HFF-Myc (cell line): ENCODE measurements around the gene CYP39A1.
A peak's percentile ranks its signal among the peaks of the same experiment; 100 is the strongest.

ENCODE experiments used
- DNase-seq: peaks from one replicate; pipeline ENCODE4 v3.0.0-alpha.2; 2011; ENCODE audit warnings: low read depth; ENCODE audit errors: extremely low read depth
- H3K4me3 ChIP-seq: replicated peaks from 2 replicates; pipeline ENCODE4 v1.5.1; 2011; ENCODE audit warnings: low read depth, mild to moderate bottlenecking, control low read depth, low read length
- CTCF ChIP-seq: IDR thresholded peaks from 2 replicates; pipeline ENCODE4 v1.5.1; 2012; ENCODE audit warnings: mild to moderate bottlenecking, low read depth, low read length, control low read depth; ENCODE audit errors: missing control alignments

The CYP39A1 gene, protein sequence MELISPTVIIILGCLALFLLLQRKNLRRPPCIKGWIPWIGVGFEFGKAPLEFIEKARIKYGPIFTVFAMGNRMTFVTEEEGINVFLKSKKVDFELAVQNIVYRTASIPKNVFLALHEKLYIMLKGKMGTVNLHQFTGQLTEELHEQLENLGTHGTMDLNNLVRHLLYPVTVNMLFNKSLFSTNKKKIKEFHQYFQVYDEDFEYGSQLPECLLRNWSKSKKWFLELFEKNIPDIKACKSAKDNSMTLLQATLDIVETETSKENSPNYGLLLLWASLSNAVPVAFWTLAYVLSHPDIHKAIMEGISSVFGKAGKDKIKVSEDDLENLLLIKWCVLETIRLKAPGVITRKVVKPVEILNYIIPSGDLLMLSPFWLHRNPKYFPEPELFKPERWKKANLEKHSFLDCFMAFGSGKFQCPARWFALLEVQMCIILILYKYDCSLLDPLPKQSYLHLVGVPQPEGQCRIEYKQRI

DNA sequence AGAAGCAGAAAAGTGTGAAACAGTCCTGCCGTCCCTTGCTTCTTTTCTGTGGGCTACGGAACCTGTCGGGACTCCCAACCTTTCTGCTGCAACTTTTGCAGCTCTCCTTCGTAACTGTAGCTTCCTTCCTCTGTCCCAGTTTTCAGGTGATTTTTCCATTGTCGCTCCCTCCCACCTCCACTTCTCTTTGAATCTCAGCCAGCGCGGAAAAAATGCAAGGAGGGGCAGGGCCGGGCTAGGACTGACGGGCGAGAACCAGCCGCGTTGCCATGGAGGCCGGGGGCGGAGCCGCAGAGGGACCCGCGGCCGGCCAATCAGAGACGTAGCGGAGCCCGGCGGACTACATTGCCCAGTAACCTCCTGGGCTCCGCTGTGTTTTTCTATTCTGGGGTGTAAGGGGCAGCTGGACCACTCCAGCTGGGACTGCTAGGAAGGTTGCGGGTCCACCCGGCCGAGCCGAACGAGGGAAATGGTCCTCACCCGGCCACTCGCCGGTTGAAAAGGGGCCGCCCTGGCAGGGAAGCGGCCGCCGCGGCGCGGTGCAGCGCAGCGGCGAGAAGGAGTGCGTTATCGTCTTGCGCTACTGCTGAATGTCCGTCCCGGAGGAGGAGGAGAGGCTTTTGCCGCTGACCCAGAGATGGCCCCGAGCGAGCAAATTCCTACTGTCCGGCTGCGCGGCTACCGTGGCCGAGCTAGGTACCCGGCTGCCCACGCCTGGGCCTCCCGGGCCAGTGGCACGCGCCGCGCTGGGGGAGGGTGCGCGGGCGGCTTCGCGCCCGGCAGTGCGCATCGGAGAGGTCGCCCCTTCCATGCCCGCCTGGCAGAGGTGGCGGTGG, at the start of gene CYP39A1, which contains the start of gene SLC25A27:
CYP39A1 (minus strand) TSS at position 216 of the 836 bp plus-strand sequence. CDS start 236 bp downstream, outside the sequence.
SLC25A27 (plus strand) TSS at position 373 of the 836 bp plus-strand sequence; CDS start at position 591, 218 bp downstream.
- TF ChIP-seq CTCF, result no peak
- peak within 1 kb of the TSS; percentile 67 for H3K4me3 ChIP-seq
- DNase-seq, result peak; percentile 31

DNA sequence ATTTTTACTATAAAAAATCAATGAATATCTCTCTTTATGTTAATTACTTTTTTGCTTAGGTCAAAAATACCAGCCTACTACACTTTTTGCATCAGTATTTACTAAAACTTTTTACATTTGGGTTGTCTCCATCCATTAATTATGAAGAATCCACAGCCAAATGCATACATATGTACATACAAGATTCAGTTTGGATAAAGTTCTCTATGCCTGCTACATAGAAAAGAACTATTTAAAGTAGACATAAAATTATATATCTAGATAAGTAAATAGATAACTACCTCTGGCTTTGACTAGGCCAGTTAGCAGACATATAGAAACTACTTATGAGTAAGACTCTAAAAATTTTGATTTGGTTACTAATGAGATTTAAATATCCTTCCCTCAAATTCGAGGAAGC, 47.4 kb upstream of the CYP39A1 start:
- no peak for DNase-seq
- TF ChIP-seq CTCF, result no peak
- no peak overlapping the region for H3K4me3 ChIP-seq

- H3K4me3 ChIP-seq, result no peak overlapping the region
- DNase-seq, result no peak
- no peak for TF ChIP-seq CTCF
Observed at GRCh38 chr6:46690911-46691451, 38.4 kb upstream of the CYP39A1 start.

DNA sequence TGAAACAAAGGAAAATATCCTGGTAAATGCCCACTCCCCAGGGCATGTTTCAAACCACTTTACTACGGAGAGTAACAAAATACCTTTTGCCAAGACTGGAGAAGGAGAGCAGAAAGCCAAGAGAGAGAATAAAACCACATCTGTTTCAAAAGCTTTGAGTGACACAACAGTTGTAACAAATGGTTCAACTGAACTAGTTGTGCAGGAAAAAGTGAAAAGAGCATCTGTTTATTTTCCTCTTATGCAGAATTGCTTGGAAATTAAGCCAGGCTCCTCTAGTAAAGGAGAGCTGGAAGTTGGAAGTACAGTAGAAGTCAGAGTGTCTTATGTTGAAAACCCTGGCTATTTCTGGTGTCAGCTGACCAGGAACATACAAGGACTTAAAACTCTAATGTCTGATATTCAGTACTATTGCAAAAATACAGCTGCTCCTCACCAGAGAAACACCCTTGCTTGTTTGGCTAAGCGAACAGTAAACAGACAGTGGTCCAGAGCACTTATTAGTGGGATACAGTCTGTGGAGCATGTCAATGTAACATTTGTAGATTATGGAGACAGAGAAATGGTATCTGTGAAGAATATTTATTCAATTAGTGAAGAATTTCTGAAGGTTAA, 37.6 kb upstream of the CYP39A1 start:
- no peak overlapping the region for H3K4me3 ChIP-seq
- no peak for DNase-seq
- TF ChIP-seq CTCF, result no peak

DNA sequence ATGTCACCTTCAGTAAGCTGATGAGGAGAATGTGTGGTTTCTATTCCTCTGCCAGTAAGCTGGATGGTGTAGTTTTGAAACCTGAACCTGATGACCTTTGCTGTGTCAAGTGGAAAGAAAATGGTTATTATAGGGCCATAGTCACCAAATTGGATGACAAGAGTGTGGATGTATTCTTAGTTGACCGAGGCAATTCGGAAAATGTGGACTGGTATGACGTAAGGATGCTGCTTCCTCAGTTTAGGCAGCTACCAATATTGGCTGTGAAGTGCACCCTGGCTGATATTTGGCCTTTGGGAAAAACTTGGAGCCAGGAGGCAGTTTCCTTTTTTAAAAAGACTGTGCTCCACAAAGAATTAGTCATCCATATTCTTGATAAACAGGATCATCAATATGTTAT, 37.0 kb upstream of the CYP39A1 start:
- H3K4me3 ChIP-seq, result no peak overlapping the region
- no peak for TF ChIP-seq CTCF
- no peak for DNase-seq

- TF ChIP-seq CTCF, result no peak
- DNase-seq, result no peak
Observed at GRCh38 chr6:46688966-46689335, 36.3 kb upstream of the CYP39A1 start.

More at GRCh38 chr6:46688966-46689335, 36.3 kb upstream of the CYP39A1 start:
- H3K4me3 ChIP-seq, result no peak overlapping the region
